Neural progenitor cell (in vitro differentiated cells): ENCODE results near the gene CACNB1. TPM values are rescaled to one million over a fixed set of nuclear protein-coding genes. Genes with fewer than 3 reads are reported as not detected.
A peak's percentile ranks its signal among the peaks of the same experiment; 100 is the strongest.

Experiments used
- DNase-seq: peaks from one replicate; pipeline ENCODE4 v3.0.0-alpha.2; 2016; ENCODE audit warnings: low spot score
- H2AFZ ChIP-seq: fragments of 200-600 bp; sonication (generic); replicated peaks from 2 replicates; pipeline ENCODE4 v1.6.1; 2016; ENCODE audit warnings: antibody characterized with exemption
- H3F3A ChIP-seq: fragments of 200-600 bp; sonication (generic); 2 replicates; pipeline ENCODE4 v1.6.1; 2016; ENCODE audit warnings: antibody characterized with exemption, low read depth
- H3K27ac ChIP-seq: fragments of 200-600 bp; sonication (generic); 2 replicates; pipeline ENCODE4 v1.5.1; 2016; ENCODE audit warnings: mild to moderate bottlenecking
- H3K27me3 ChIP-seq: fragments of 200-600 bp; sonication (generic); 2 replicates; pipeline ENCODE4 v1.6.1; 2016; ENCODE audit warnings: mild to moderate bottlenecking, moderate library complexity
- H3K36me3 ChIP-seq: fragments of 200-600 bp; sonication (generic); 2 replicates; pipeline ENCODE4 v1.5.1; 2016
- H3K4me1 ChIP-seq: fragments of 200-600 bp; sonication (generic); 2 replicates; pipeline ENCODE4 v1.6.1; 2016; ENCODE audit warnings: mixed run types
- H3K4me2 ChIP-seq: fragments of 200-600 bp; sonication (generic); 2 replicates; pipeline ENCODE4 v1.6.1; 2016
- H3K4me3 ChIP-seq: fragments of 200-600 bp; sonication (generic); 2 replicates; pipeline ENCODE4 v1.5.1; 2016
- H3K79me2 ChIP-seq: fragments of 200-600 bp; sonication (generic); 2 replicates; pipeline ENCODE4 v1.6.1; 2016; ENCODE audit warnings: low read depth
- H3K9ac ChIP-seq: fragments of 200-600 bp; sonication (generic); 2 replicates; pipeline ENCODE4 v1.6.1; 2016
- H3K9me3 ChIP-seq: fragments of 200-600 bp; sonication (generic); 2 replicates; pipeline ENCODE4 v1.5.1; 2016; ENCODE audit warnings: low read depth
- H4K20me1 ChIP-seq: fragments of 200-600 bp; sonication (generic); 2 replicates; pipeline ENCODE4 v1.6.1; 2016; ENCODE audit warnings: low read depth
- H3K27ac Mint-ChIP-seq: 3 replicates; pipeline ENCODE4 v1.8.0; 2021; ENCODE audit warnings: mixed read lengths
- H3K27me3 Mint-ChIP-seq: 2 replicates; pipeline ENCODE4 v1.8.0; 2022; ENCODE audit warnings: low read depth, mild to moderate bottlenecking, inconsistent platforms, moderate library complexity, mixed read lengths; ENCODE audit not compliant: insufficient read depth
- H3K36me3 Mint-ChIP-seq: 3 replicates; pipeline ENCODE4 v1.8.0; 2021; ENCODE audit warnings: mixed read lengths
- H3K4me1 Mint-ChIP-seq: 3 replicates; pipeline ENCODE4 v1.8.0; 2021; ENCODE audit warnings: mixed read lengths
- H3K4me3 Mint-ChIP-seq: 3 replicates; pipeline ENCODE4 v1.8.0; 2021; ENCODE audit warnings: mild to moderate bottlenecking, moderate library complexity, mixed read lengths
- H3K9me3 Mint-ChIP-seq: 3 replicates; pipeline ENCODE4 v1.8.0; 2020; ENCODE audit warnings: mixed read lengths
- EZH2 ChIP-seq: fragments of 200-600 bp; sonication (generic); IDR thresholded peaks from 2 replicates; pipeline ENCODE4 v1.6.1; 2017; ENCODE audit warnings: antibody characterized with exemption, mild to moderate bottlenecking, moderate library complexity
- EZH2phosphoT487 ChIP-seq: fragments of 200-600 bp; sonication (generic); IDR thresholded peaks from 2 replicates; pipeline ENCODE4 v1.6.1; 2017; ENCODE audit warnings: antibody characterized with exemption
- total RNA-seq: library from RNA; depleted of rRNA; stranded (reverse); fragments of >200 nt; gene quantifications from 2 replicates; pipeline ENCODE4 v1.2.3, GENCODE V29; 2015; ENCODE audit warnings: low replicate concordance
- TF ChIP-seq, protein P1 (sequence below): fragments of 200-600 bp; sonication (generic); IDR thresholded peaks from 2 replicates; pipeline ENCODE4 v1.5.1; 2017; ENCODE audit warnings: antibody characterized with exemption, mild to moderate bottlenecking

The CACNB1 gene
- total RNA-seq, 1 donor from 2014 or later, result 6.3 TPM

DNA sequence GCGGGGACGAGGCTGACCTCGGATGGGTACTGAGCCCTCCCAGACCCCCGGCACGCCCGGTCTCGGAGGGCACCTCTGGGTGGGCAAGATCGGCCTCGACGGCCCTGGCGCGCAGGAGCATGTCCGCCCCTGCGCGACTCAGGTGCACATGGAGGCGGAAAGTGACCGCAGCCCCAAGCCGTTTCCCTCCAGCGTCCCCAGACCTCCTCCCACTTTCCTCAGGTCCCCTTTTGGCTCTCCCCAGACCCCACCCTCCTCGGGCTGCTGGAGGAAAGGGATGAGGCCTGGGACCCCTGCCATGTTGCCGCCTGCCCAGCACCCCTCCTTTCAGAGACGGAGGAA lies 12.6 kb upstream of the CACNB1 start:
- H3K4me2 ChIP-seq, result peak overlapping the region; percentile 93
- peaks cover 28% of the 10 kb centered on the region for H3K4me1 ChIP-seq
- DNase-seq, result no peak
- peaks cover 29% of the 10 kb centered on the region for H3F3A ChIP-seq
- peak overlapping the region; percentile 69 for H2AFZ ChIP-seq
- peaks cover 26% of the 10 kb centered on the region for H3K27me3 ChIP-seq
- no peaks in the 10 kb centered on the region for H3K9me3 ChIP-seq
- H3K27ac ChIP-seq, result no peak overlapping the region
- Mint-ChIP-seq H3K4me1 (peaks cover 31% of the 10 kb centered on the region), H3K4me3 (peak overlapping the region; percentile 65), H3K27me3 (peaks cover 18% of the 10 kb centered on the region), H3K9me3 (no peaks in the 10 kb centered on the region), H3K27ac (peak overlapping the region; percentile 5), H3K36me3 (peaks cover under 1% of the 10 kb centered on the region)
- H3K79me2 ChIP-seq, result no peaks in the 10 kb centered on the region
- no peaks in the 10 kb centered on the region for H3K36me3 ChIP-seq
- no peak overlapping the region for H3K9ac ChIP-seq
- H3K4me3 ChIP-seq, result peak overlapping the region; percentile 43
- peaks cover 1% of the 10 kb centered on the region for H4K20me1 ChIP-seq
- no peak for TF ChIP-seq EZH2
- TF ChIP-seq, protein P1, sequence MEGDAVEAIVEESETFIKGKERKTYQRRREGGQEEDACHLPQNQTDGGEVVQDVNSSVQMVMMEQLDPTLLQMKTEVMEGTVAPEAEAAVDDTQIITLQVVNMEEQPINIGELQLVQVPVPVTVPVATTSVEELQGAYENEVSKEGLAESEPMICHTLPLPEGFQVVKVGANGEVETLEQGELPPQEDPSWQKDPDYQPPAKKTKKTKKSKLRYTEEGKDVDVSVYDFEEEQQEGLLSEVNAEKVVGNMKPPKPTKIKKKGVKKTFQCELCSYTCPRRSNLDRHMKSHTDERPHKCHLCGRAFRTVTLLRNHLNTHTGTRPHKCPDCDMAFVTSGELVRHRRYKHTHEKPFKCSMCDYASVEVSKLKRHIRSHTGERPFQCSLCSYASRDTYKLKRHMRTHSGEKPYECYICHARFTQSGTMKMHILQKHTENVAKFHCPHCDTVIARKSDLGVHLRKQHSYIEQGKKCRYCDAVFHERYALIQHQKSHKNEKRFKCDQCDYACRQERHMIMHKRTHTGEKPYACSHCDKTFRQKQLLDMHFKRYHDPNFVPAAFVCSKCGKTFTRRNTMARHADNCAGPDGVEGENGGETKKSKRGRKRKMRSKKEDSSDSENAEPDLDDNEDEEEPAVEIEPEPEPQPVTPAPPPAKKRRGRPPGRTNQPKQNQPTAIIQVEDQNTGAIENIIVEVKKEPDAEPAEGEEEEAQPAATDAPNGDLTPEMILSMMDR, result no peak
- no peak for TF ChIP-seq EZH2phosphoT487

DNA sequence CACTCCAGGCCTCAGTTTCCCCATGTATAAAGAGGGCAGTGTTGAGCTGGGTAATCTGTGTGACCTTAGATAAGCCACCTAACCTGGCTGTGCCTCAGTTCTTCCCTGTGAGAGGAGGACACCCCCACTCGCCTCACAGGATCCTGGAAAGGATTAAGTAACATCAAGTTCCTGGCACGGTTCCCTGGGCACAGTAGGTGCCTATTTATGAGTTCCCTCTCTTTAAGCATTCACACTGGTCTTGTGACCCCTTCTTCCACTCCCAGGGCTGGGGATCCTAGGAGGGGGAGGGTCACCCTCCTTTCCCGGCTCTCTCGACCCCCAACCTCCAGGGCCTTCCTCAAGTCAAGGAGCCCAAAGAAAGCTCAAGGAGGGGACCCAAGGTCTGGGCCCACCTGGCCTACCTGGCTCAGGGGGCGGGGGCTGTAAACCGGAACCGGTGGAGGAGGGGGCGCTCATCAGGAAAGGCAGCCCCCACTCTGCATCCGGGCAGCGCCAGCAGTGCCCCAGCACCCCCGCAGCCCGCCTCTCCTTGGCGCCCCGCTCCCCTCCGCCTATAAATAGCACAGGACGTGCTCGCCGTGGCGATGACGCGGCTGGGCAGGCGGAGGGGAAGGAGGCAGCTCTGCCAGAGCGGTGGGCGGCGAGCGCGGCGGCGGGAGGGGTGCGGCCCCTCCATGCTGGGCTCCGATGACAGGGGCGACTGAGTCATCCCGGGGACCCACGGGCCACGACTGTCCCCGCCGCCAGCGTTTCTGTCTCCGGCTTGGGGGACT lies 12.0 kb upstream of the CACNB1 start:
- Histone ChIP-seq H3K79me2 (no peaks in the 10 kb centered on the region), H3K4me1 (peaks cover 28% of the 10 kb centered on the region), H3K9me3 (no peaks in the 10 kb centered on the region), H3K4me2 (peak overlapping the region; percentile 93), H2AFZ (peak overlapping the region; percentile 69), H3F3A (peaks cover 35% of the 10 kb centered on the region), H3K4me3 (peak overlapping the region; percentile 43), H4K20me1 (peaks cover 4% of the 10 kb centered on the region), H3K27ac (no peak overlapping the region), H3K27me3 (peaks cover 26% of the 10 kb centered on the region), H3K36me3 (no peaks in the 10 kb centered on the region), H3K9ac (no peak overlapping the region)
- Mint-ChIP-seq H3K27me3 (peaks cover 20% of the 10 kb centered on the region), H3K4me3 (peak overlapping the region; percentile 67), H3K36me3 (peaks cover 4% of the 10 kb centered on the region), H3K4me1 (peaks cover 29% of the 10 kb centered on the region), H3K9me3 (no peaks in the 10 kb centered on the region), H3K27ac (no peak overlapping the region)
- no peak for TF ChIP-seq EZH2
- no peak for TF ChIP-seq EZH2phosphoT487
- TF ChIP-seq, protein P1, result no peak
- DNase-seq, result peak; percentile 57

DNA sequence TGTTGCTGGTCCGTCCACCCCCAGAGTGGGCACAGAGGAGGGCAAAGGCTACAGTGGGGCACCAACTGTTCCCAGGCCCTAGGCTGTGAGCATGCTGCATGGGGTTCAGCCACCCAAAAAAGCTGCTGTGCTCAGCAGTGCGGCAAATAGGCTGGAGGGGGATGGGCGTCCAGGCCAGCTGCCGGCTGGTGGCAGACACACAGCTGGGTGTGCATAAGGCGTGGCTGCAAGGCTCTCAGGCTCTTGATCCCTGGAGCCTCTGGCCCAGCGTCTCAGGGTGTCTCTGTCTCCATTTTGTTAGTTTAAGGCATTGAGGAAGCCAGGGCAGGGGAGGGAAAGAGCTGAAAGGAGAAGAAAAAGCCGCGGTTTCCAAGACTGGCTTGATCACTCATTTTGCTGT lies 11.4 kb upstream of the CACNB1 start:
- Histone ChIP-seq H3K9me3 (no peaks in the 10 kb centered on the region), H3F3A (peaks cover 41% of the 10 kb centered on the region), H3K4me3 (no peak overlapping the region), H2AFZ (no peak overlapping the region), H3K4me2 (peak overlapping the region; percentile 93), H3K9ac (no peak overlapping the region), H3K27ac (no peak overlapping the region), H3K79me2 (no peaks in the 10 kb centered on the region), H3K27me3 (peaks cover 26% of the 10 kb centered on the region), H3K4me1 (peaks cover 28% of the 10 kb centered on the region), H4K20me1 (peaks cover 4% of the 10 kb centered on the region), H3K36me3 (no peaks in the 10 kb centered on the region)
- peak; percentile 67 for DNase-seq
- no peak overlapping the region for H3K27ac Mint-ChIP-seq
- H3K36me3 Mint-ChIP-seq, result peaks cover 6% of the 10 kb centered on the region
- peaks cover 23% of the 10 kb centered on the region for H3K27me3 Mint-ChIP-seq
- TF ChIP-seq EZH2phosphoT487 (no peak), EZH2 (no peak)
- TF ChIP-seq, protein P1, result no peak
- peaks cover 29% of the 10 kb centered on the region for H3K4me1 Mint-ChIP-seq
- H3K9me3 Mint-ChIP-seq, result no peaks in the 10 kb centered on the region
- peak overlapping the region; percentile 67 for H3K4me3 Mint-ChIP-seq
